HAP-1 (cell line): Measurements from ENCODE around the gene ZNF408.

ENCODE experiments used
- DNase-seq, 2 experiments: peaks; one replicate each; pipeline ENCODE4 v3.0.0-alpha.2; 2016 to 2020; ENCODE audit warnings: low spot score in 2 of 2
- H3K27me3 ChIP-seq: fragments of 250-450 bp; sonication (Bioruptor Pico); 2 replicates; pipeline ENCODE4 v1.5.1; 2020; ENCODE audit warnings: low read depth, mild to moderate bottlenecking, moderate library complexity
- H3K36me3 ChIP-seq: fragments of 250-450 bp; sonication (Bioruptor Pico); replicated peaks from 2 replicates; pipeline ENCODE4 v1.5.1; 2020; ENCODE audit warnings: mild to moderate bottlenecking
- H3K4me1 ChIP-seq: fragments of 250-450 bp; sonication (Bioruptor Pico); 2 replicates; pipeline ENCODE4 v1.5.1; 2020; ENCODE audit warnings: mild to moderate bottlenecking
- H3K4me3 ChIP-seq: fragments of 250-450 bp; sonication (Bioruptor Pico); 2 replicates; pipeline ENCODE4 v1.5.1; 2020; ENCODE audit warnings: mild to moderate bottlenecking, moderate library complexity
- H3K9me3 ChIP-seq: fragments of 250-450 bp; sonication (Bioruptor Pico); 2 replicates; pipeline ENCODE4 v1.5.1; 2020; ENCODE audit warnings: mild to moderate bottlenecking, moderate library complexity
- in situ Hi-C: fragments of 300-500 bp; cut with MboI; formaldehyde crosslinking; loops from 3 replicates; pipeline ENCODE4 v1.14.3; 2020; ENCODE audit warnings: low sequenced_read_pairs, inconsistent platforms, mixed read lengths

Gene ZNF408

GRCh38 chr11:46729110-46730027 is 28.5 kb downstream of the ZNF408 start:
- Histone ChIP-seq H3K4me3 (no peak overlapping the region), H3K4me1 (no peaks in the 10 kb centered on the region), H3K36me3 (no peaks in the 10 kb centered on the region), H3K9me3 (no peaks in the 10 kb centered on the region), H3K27me3 (no peaks in the 10 kb centered on the region)
- DNase-seq: no peak
- in situ Hi-C loops: no loop called here

- no peak overlapping the region for H3K4me3 ChIP-seq
- H3K27me3 ChIP-seq: no peaks in the 10 kb centered on the region
- H3K4me1 ChIP-seq: no peaks in the 10 kb centered on the region
- DNase-seq: no peak
- H3K9me3 ChIP-seq: no peaks in the 10 kb centered on the region
- H3K36me3 ChIP-seq: no peaks in the 10 kb centered on the region
- in situ Hi-C loops: no loop called here
Observed at GRCh38 chr11:46731545-46731944, 30.7 kb downstream of the ZNF408 start.

GRCh38 chr11:46733234-46733633 is 32.4 kb downstream of the ZNF408 start:
- Histone ChIP-seq H3K4me1 (no peaks in the 10 kb centered on the region), H3K27me3 (no peaks in the 10 kb centered on the region), H3K36me3 (no peaks in the 10 kb centered on the region), H3K4me3 (no peak overlapping the region), H3K9me3 (no peaks in the 10 kb centered on the region)
- no peak for DNase-seq
- in situ Hi-C loops: no loop called here

GRCh38 chr11:46736146-46736545 is 35.3 kb downstream of the ZNF408 start:
- Histone ChIP-seq H3K4me3 (no peak overlapping the region), H3K27me3 (no peaks in the 10 kb centered on the region), H3K4me1 (no peaks in the 10 kb centered on the region), H3K9me3 (no peaks in the 10 kb centered on the region), H3K36me3 (peaks cover 10% of the 10 kb centered on the region)
- in situ Hi-C loops: no loop called here
- DNase-seq: no peak

GRCh38 chr11:46736615-46737014 is 35.8 kb downstream of the ZNF408 start:
- in situ Hi-C loops: no loop called here
- H3K4me3 ChIP-seq: no peak overlapping the region
- no peaks in the 10 kb centered on the region for H3K27me3 ChIP-seq
- no peak for DNase-seq
- no peaks in the 10 kb centered on the region for H3K4me1 ChIP-seq
- H3K9me3 ChIP-seq: no peaks in the 10 kb centered on the region
- H3K36me3 ChIP-seq: peaks cover 14% of the 10 kb centered on the region

GRCh38 chr11:46737699-46738098 is 36.9 kb downstream of the ZNF408 start:
- H3K36me3 ChIP-seq: peaks cover 25% of the 10 kb centered on the region
- DNase-seq: no peak

GRCh38 chr11:46738887-46739286 is 38.1 kb downstream of the ZNF408 start:
- in situ Hi-C loops: no loop called here
- no peak for DNase-seq

More at GRCh38 chr11:46737699-46738098, 36.9 kb downstream of the ZNF408 start:
- Histone ChIP-seq H3K27me3 (no peaks in the 10 kb centered on the region), H3K4me3 (no peak overlapping the region), H3K4me1 (no peaks in the 10 kb centered on the region), H3K9me3 (no peaks in the 10 kb centered on the region)
- in situ Hi-C loops: no loop called here

DNA sequence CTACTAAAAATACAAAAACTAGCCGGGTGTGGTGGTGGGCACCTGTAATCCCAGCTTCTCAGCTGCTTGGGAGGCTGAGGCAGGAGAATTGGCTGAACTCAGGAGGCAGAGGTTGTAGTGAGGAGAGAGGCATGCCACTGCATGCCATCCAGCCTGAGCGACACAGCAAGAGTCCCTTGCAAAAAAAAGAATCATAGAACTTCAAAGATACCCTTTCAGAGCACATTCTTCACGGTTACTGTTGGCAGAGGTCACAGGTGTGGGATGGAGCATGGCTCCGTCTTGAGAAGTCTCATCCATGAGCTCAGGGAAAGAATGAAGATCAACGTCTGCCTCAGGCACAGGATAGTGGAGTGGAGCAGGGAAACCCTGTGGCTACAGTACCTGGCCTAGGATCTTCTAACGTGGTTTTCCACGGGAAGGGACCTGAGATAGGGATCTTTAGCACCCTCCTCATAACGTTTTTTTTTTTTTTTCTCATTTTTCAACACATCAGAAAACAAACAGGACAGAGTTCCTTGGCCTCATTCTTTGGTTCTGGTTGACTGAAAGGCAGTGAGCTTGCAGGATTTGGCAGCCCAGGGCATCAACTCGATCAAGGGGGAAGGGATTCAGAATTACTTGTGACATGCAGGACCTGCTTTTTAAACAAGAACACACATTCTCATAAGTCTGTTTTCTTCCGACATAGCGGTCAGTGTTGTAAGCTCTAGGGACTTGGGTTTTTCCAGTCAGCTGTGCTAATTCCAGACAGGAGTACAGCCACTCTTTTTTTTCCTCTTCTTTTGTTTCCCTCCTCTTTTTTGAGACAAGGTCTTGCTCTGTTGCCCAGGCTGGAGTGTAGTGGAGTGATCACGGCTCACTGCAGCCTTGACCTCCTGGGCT is 41.0 kb downstream of the ZNF408 start:
- Histone ChIP-seq H3K4me3 (no peak overlapping the region), H3K9me3 (no peaks in the 10 kb centered on the region), H3K4me1 (no peaks in the 10 kb centered on the region), H3K27me3 (no peaks in the 10 kb centered on the region), H3K36me3 (peaks cover 66% of the 10 kb centered on the region)
- DNase-seq: no peak
- in situ Hi-C loops: loop anchor here (10.0 kb wide), 1 partner anchor 53 kb away; no protein-coding TSS in a partner anchor

More at GRCh38 chr11:46738887-46739286, 38.1 kb downstream of the ZNF408 start:
- no peaks in the 10 kb centered on the region for H3K9me3 ChIP-seq
- H3K4me1 ChIP-seq: no peaks in the 10 kb centered on the region
- no peaks in the 10 kb centered on the region for H3K27me3 ChIP-seq
- H3K36me3 ChIP-seq: peaks cover 37% of the 10 kb centered on the region
- H3K4me3 ChIP-seq: no peak overlapping the region

GRCh38 chr11:46743043-46743442 is 42.2 kb downstream of the ZNF408 start:
- Histone ChIP-seq H3K9me3 (no peaks in the 10 kb centered on the region), H3K27me3 (no peaks in the 10 kb centered on the region), H3K4me1 (no peaks in the 10 kb centered on the region), H3K36me3 (peaks cover 78% of the 10 kb centered on the region), H3K4me3 (no peak overlapping the region)
- DNase-seq: no peak
- in situ Hi-C loops: loop anchor here (10.0 kb wide), 1 partner anchor 52 kb away; no protein-coding TSS in a partner anchor

DNA sequence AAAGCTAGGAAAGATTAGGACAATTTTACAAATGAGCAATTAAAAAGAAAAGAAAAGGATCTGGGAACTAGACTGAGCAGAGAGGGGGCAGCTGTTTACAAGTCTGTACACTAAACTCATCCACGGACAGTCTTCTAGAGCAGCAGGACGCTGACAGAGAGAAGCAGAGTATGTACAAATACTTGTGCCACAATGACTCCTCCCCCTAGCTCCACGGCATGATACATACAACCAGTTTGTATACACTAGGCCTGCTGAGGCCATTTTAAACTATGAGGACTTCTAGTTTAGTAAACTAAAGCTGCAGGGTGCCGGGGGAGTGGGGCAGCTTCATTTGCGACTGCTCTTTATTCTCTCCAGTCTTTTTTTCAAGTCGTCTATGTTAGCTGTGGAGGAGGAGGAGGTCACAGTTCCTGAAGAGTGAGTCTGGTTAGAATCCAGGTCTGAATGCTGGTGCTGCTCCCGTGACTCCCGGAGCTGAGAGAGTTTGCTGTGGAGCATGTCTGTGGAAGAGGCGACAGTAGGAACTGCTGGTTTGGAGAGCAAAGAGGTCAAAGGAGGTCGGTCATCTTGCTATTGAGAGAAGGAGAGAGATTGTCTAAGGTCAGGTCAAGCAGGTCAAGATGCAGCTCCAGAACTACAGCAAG is 43.0 kb downstream of the ZNF408 start:
- H3K4me3 ChIP-seq: no peak overlapping the region
- in situ Hi-C loops: loop anchor here (10.0 kb wide), 1 partner anchor 51 kb away; no protein-coding TSS in a partner anchor
- peaks cover 86% of the 10 kb centered on the region for H3K36me3 ChIP-seq
- DNase-seq: no peak
- no peaks in the 10 kb centered on the region for H3K27me3 ChIP-seq
- H3K4me1 ChIP-seq: no peaks in the 10 kb centered on the region
- H3K9me3 ChIP-seq: no peaks in the 10 kb centered on the region

- Histone ChIP-seq H3K36me3 (peaks cover 97% of the 10 kb centered on the region), H3K9me3 (no peaks in the 10 kb centered on the region), H3K4me1 (no peaks in the 10 kb centered on the region), H3K27me3 (no peaks in the 10 kb centered on the region), H3K4me3 (no peak overlapping the region)
- in situ Hi-C loops: loop anchor here (10.0 kb wide), 1 partner anchor 49 kb away; no protein-coding TSS in a partner anchor
- no peak for DNase-seq
Observed at GRCh38 chr11:46745328-46745727, 44.5 kb downstream of the ZNF408 start.

- in situ Hi-C loops: loop anchor here (10.0 kb wide), 1 partner anchor 49 kb away; no protein-coding TSS in a partner anchor
- H3K4me1 ChIP-seq: no peaks in the 10 kb centered on the region
- peaks cover 100% of the 10 kb centered on the region for H3K36me3 ChIP-seq
- no peaks in the 10 kb centered on the region for H3K9me3 ChIP-seq
- no peaks in the 10 kb centered on the region for H3K27me3 ChIP-seq
- no peak overlapping the region for H3K4me3 ChIP-seq
- no peak for DNase-seq
Observed at GRCh38 chr11:46745995-46746394, 45.2 kb downstream of the ZNF408 start.

GRCh38 chr11:46747150-46747549 is 46.3 kb downstream of the ZNF408 start:
- Histone ChIP-seq H3K36me3 (peaks cover 97% of the 10 kb centered on the region), H3K9me3 (no peaks in the 10 kb centered on the region), H3K27me3 (no peaks in the 10 kb centered on the region), H3K4me3 (no peak overlapping the region), H3K4me1 (no peaks in the 10 kb centered on the region)
- in situ Hi-C loops: loop anchor here (10.0 kb wide), 1 partner anchor 48 kb away; no protein-coding TSS in a partner anchor
- DNase-seq: no peak
